Endothelial cell of umbilical vein (primary cell): ENCODE results near the gene PLAC1. TPM values are rescaled to one million over a fixed set of nuclear protein-coding genes. Genes with fewer than 3 reads are reported as not detected.

ENCODE experiments used
- BruUV-seq: library from RNA; stranded (reverse); fragments of 400-500 nt; replicated peaks from 2 replicates; lab custom pipeline; 2021; lab: Mats Ljungman, UMichigan
- CTCF ChIA-PET: fragments of 300-600, 350-600 bp; sonication (Branson Sonifier 250); formaldehyde crosslinking; loops from one replicate; lab custom pipeline; 2021; ENCODE audit warnings: antibody characterized with exemption, inconsistent platforms; lab: Charles Lee
- POLR2A ChIA-PET: fragments of 300-600, 350-600 bp; sonication (Branson Sonifier 250); formaldehyde crosslinking; loops from one replicate; lab custom pipeline; 2021; ENCODE audit warnings: antibody characterized with exemption, inconsistent platforms; lab: Charles Lee
- DNase-seq: peaks from one replicate; pipeline ENCODE4 v3.0.0-alpha.2; 2011; ENCODE audit warnings: low read depth, low spot score
- FAIRE-seq: peaks from 2 replicates; lab custom pipeline; 2011; peaks lifted over from hg19 to GRCh38; lab: Jason Lieb, UNC
- H2AFZ ChIP-seq: 2 replicates; pipeline ENCODE4 v1.6.0; 2012; ENCODE audit warnings: low read depth, low read length, control low read depth, inconsistent platforms
- H3K27ac ChIP-seq: 2 replicates; pipeline ENCODE4 v1.5.1; 2011; ENCODE audit warnings: low read depth, mild to moderate bottlenecking, control low read depth, low read length, moderate library complexity; ENCODE audit not compliant: insufficient read depth
- H3K27me3 ChIP-seq, 2 experiments: 2 replicates each; pipeline versions ENCODE4 v1.6.0 to v1.6.1; 2011; ENCODE audit warnings: low read length in 2 of 2, mixed read lengths in 1 of 2; ENCODE audit not compliant: control insufficient read depth in 2 of 2, insufficient read depth in 2 of 2
- H3K36me3 ChIP-seq, 2 experiments: 2 replicates in 1 of 2; 3 replicates in 1 of 2; pipeline ENCODE4 v1.5.1; 2011; ENCODE audit warnings: low read length in 2 of 2, mild to moderate bottlenecking in 1 of 2, moderate library complexity in 1 of 2; ENCODE audit not compliant: control insufficient read depth in 2 of 2, insufficient read depth in 2 of 2; ENCODE audit errors: extremely low read depth in 1 of 2
- H3K4me1 ChIP-seq: 3 replicates; pipeline ENCODE4 v1.5.1; 2011; ENCODE audit warnings: mild to moderate bottlenecking, low read length; ENCODE audit not compliant: control insufficient read depth, insufficient read depth; ENCODE audit errors: extremely low read depth
- H3K4me2 ChIP-seq: 2 replicates; pipeline ENCODE4 v1.6.1; 2011; ENCODE audit warnings: low read length, control low read depth, mixed read lengths; ENCODE audit not compliant: insufficient read depth
- H3K4me3 ChIP-seq, 3 experiments: fragments of 200-600 bp in 1 of 3; sonication (generic), shearing (Covaris generic) in 1 of 3; replicated peaks in 1 of 3; 2 replicates each; pipeline ENCODE4 v1.5.1; 2011 to 2016; ENCODE audit warnings: control low read depth in 3 of 3, low read length in 3 of 3, mild to moderate bottlenecking in 2 of 3, inconsistent platforms in 1 of 3, low read depth in 1 of 3, moderate library complexity in 1 of 3; ENCODE audit not compliant: insufficient read depth in 1 of 3
- H3K79me2 ChIP-seq: 2 replicates; pipeline ENCODE4 v1.6.0; 2012; ENCODE audit warnings: low read length, inconsistent platforms; ENCODE audit not compliant: control insufficient read depth, insufficient read depth
- H3K9ac ChIP-seq: replicated peaks from 2 replicates; pipeline ENCODE3; 2011; ENCODE audit warnings: low read length, control low read depth; ENCODE audit not compliant: insufficient read depth; ENCODE audit errors: extremely low read depth
- H3K9me1 ChIP-seq: replicated peaks from 3 replicates; pipeline ENCODE4 v1.6.0; 2011; ENCODE audit warnings: mild to moderate bottlenecking, low read length; ENCODE audit not compliant: control insufficient read depth, insufficient read depth; ENCODE audit errors: extremely low read depth
- H3K9me3 ChIP-seq: replicated peaks from 2 replicates; pipeline ENCODE4 v1.5.1; 2012; ENCODE audit warnings: low read length, inconsistent platforms; ENCODE audit not compliant: control insufficient read depth, insufficient read depth
- H4K20me1 ChIP-seq: replicated peaks from 2 replicates; pipeline ENCODE3; 2011; ENCODE audit warnings: mild to moderate bottlenecking, low read length; ENCODE audit not compliant: control insufficient read depth, insufficient read depth; ENCODE audit errors: extremely low read depth
- EZH2 ChIP-seq: IDR thresholded peaks from 2 replicates; pipeline ENCODE4 v1.6.1; 2012; ENCODE audit warnings: borderline replicate concordance, low read depth, mild to moderate bottlenecking, moderate library complexity, low read length, inconsistent platforms; ENCODE audit not compliant: severe bottlenecking
- FOS ChIP-seq: IDR thresholded peaks from 2 replicates; pipeline ENCODE4 v1.6.1; 2011; ENCODE audit warnings: mild to moderate bottlenecking, low read length, moderate library complexity, borderline replicate concordance; ENCODE audit not compliant: insufficient read depth
- GATA2 ChIP-seq: IDR thresholded peaks from 2 replicates; pipeline ENCODE4 v1.7.0; 2011; ENCODE audit warnings: low read depth, mild to moderate bottlenecking, moderate library complexity, mixed read lengths, low read length; ENCODE audit not compliant: insufficient read length, insufficient read depth
- JUN ChIP-seq: IDR thresholded peaks from 2 replicates; pipeline ENCODE4 v1.6.1; 2011; ENCODE audit warnings: borderline replicate concordance, low read depth; ENCODE audit not compliant: insufficient read length, insufficient read depth
- MYC ChIP-seq: IDR thresholded peaks from one replicate; pipeline ENCODE4 v1.6.1; 2011; ENCODE audit warnings: mild to moderate bottlenecking, low read depth, low read length
- POLR2A ChIP-seq: IDR thresholded peaks from 2 replicates; pipeline ENCODE4 v1.6.1; 2012; ENCODE audit warnings: low read depth, mild to moderate bottlenecking, control low read depth, low read length
- POLR2AphosphoS5 ChIP-seq: IDR thresholded peaks from 2 replicates; pipeline ENCODE4 v1.6.1; 2012; ENCODE audit warnings: low read depth, mild to moderate bottlenecking, control low read depth, low read length, moderate library complexity; ENCODE audit not compliant: insufficient read depth
- dilution Hi-C: fragments of 300-500 bp; cut with MboI; formaldehyde crosslinking; loops from one replicate; pipeline ENCODE4 v1.15.0; 2019; ENCODE audit warnings: low sequenced_read_pairs; ENCODE audit not compliant: extremely low pct_ligation_motif_present
- intact Hi-C: fragments of 100-400 bp; cut with micrococcal nuclease; formaldehyde crosslinking; loops from one replicate; pipeline ENCODE4 v1.10.0; 2022
- polyA plus RNA-seq, 4 experiments: library from polyadenylated mRNA; depleted of rRNA in 3 of 4; stranded (reverse) in 3 of 4; unstranded in 1 of 4; fragments of >200 nt; gene quantifications; 2 replicates each; pipeline versions ENCODE4 v1.2.1 to v1.2.3, GENCODE V29; 2011 to 2012; ENCODE audit warnings: missing spikeins in 1 of 4
- total RNA-seq: library from RNA; stranded (reverse); gene quantifications from 2 replicates; pipeline ENCODE4 v1.2.3, GENCODE V29; 2021
- TF ChIP-seq, protein P1 (sequence below), 2 donors: IDR thresholded peaks; 1 replicate in 1 of 2; 2 replicates in 1 of 2; pipeline ENCODE4 v1.5.1; 2011; ENCODE audit warnings: low read length in 2 of 2, mild to moderate bottlenecking in 2 of 2, moderate library complexity in 2 of 2, control low read depth in 1 of 2, inconsistent platforms in 1 of 2, low read depth in 1 of 2; ENCODE audit not compliant: insufficient read depth in 1 of 2; ENCODE audit errors: extremely low read depth in 1 of 2
- TF ChIP-seq, protein P2 (sequence below): IDR thresholded peaks from 2 replicates; pipeline ENCODE4 v1.6.1; 2011; ENCODE audit not compliant: insufficient read depth, insufficient read length

PLAC1 gene
- total and polyA plus RNA-seq, 2 donors (not counting 3 experiments of a cell fraction or from before 2014, with no cell fraction given) = 0.58 to 2.4 TPM

DNA sequence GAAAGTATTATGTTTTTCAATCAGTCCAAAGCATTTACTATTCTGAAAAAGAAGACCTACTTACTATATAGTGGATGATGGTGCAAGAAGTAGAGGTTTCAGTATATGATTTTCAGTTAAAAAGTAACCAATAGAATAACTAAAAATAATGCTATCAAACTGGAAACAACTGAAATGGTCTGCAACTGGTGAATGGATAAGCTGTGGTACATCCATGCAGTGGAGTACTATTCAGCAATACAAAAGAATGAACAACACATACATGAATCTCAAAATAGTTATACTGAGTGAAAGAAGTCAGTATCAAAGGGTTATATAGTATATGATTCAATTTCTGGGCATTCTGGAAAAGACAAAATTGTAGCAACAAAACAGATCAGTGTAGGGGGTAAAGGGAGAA is 55.9 kb downstream of the PLAC1 start:
- FAIRE-seq (no peak), DNase-seq (no peak)
- POLR2A ChIA-PET = no interaction called here
- no peaks in the 10 kb centered on the region for H3K36me3 ChIP-seq
- H3K27me3 ChIP-seq = no peaks in the 10 kb centered on the region
- H3K9me1 ChIP-seq = no peaks in the 10 kb centered on the region
- CTCF ChIA-PET = no interaction called here
- H3K27ac ChIP-seq = no peak overlapping the region
- H3K4me2 ChIP-seq = no peak overlapping the region
- no TSS peak for BruUV-seq
- dilution Hi-C loops (no loop called here), intact Hi-C loops (loop anchor here (5.0 kb wide), 1 partner anchor 120 kb away; no protein-coding TSS in a partner anchor)
- H4K20me1 ChIP-seq = no peaks in the 10 kb centered on the region
- no peaks in the 10 kb centered on the region for H3K79me2 ChIP-seq
- peaks cover 10% of the 10 kb centered on the region for H3K4me1 ChIP-seq
- no peak overlapping the region for H3K4me3 ChIP-seq
- H2AFZ ChIP-seq = no peak overlapping the region
- TF ChIP-seq FOS (no peak), GATA2 (no peak), EZH2 (no peak)
- no peak overlapping the region for H3K9ac ChIP-seq
- H3K9me3 ChIP-seq = no peaks in the 10 kb centered on the region

DNA sequence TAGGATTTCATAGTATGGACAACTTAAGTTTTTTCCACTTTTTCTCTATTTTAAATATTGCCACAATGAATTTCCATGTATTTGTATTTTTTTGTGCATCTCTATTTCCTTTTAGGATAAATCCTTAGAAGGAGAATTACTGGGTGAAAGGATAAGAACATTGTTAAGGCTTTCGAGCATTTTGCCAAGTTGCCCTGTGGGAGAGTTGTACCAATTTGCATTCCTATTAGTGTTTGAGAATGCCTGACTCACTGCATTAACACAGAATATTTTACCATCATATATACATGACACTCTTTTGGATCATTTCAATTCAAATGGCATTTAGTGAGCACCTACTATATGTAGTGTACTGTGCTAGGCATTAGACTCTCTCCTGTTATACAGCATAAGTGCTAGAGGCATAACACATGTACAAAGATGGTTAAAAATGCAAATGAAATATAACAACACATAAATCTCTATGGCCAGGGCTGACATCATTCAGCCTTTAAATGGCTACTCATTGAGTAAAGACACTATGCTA is 57.0 kb downstream of the PLAC1 start:
- TF ChIP-seq GATA2 = no peak
- TF ChIP-seq JUN = no peak
- TF ChIP-seq EZH2 = no peak
- TF ChIP-seq POLR2A = no peak
- TF ChIP-seq FOS = no peak
- no peak for TF ChIP-seq MYC
- TF ChIP-seq, protein P1, sequence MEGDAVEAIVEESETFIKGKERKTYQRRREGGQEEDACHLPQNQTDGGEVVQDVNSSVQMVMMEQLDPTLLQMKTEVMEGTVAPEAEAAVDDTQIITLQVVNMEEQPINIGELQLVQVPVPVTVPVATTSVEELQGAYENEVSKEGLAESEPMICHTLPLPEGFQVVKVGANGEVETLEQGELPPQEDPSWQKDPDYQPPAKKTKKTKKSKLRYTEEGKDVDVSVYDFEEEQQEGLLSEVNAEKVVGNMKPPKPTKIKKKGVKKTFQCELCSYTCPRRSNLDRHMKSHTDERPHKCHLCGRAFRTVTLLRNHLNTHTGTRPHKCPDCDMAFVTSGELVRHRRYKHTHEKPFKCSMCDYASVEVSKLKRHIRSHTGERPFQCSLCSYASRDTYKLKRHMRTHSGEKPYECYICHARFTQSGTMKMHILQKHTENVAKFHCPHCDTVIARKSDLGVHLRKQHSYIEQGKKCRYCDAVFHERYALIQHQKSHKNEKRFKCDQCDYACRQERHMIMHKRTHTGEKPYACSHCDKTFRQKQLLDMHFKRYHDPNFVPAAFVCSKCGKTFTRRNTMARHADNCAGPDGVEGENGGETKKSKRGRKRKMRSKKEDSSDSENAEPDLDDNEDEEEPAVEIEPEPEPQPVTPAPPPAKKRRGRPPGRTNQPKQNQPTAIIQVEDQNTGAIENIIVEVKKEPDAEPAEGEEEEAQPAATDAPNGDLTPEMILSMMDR (IDR thresholded peaks at IDR 0.05; ENCODE audit: extremely low read depth in 1 of 2, insufficient read depth in 1 of 2, low read depth in 1 of 2, low read length in 2 of 2) = no peak
- no peak for TF ChIP-seq POLR2AphosphoS5
- TF ChIP-seq, protein P2, sequence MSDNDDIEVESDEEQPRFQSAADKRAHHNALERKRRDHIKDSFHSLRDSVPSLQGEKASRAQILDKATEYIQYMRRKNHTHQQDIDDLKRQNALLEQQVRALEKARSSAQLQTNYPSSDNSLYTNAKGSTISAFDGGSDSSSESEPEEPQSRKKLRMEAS = no peak
- Histone ChIP-seq H3K4me3 (no peak overlapping the region), H3K27me3 (no peaks in the 10 kb centered on the region), H2AFZ (no peak overlapping the region), H3K79me2 (no peaks in the 10 kb centered on the region), H3K36me3 (no peaks in the 10 kb centered on the region), H3K27ac (no peak overlapping the region), H3K9me3 (no peaks in the 10 kb centered on the region), H3K9me1 (no peaks in the 10 kb centered on the region), H4K20me1 (no peaks in the 10 kb centered on the region), H3K4me2 (no peak overlapping the region), H3K4me1 (peaks cover 12% of the 10 kb centered on the region), H3K9ac (no peak overlapping the region)
- intact Hi-C loops (loop anchor here (5.0 kb wide), 1 partner anchor 121 kb away; no protein-coding TSS in a partner anchor), dilution Hi-C loops (no loop called here)
- FAIRE-seq = no peak
- ChIA-PET POLR2A (no interaction called here), CTCF (interaction anchor here (0.7 kb wide), 1 partner anchor 9 kb away, joined by 3 read pairs; no protein-coding TSS in a partner anchor)
- BruUV-seq = no TSS peak
- no peak for DNase-seq
